PC-9 (cell line): ENCODE results near the gene NF1. TPM values are rescaled to one million over a fixed set of nuclear protein-coding genes. Genes with fewer than 3 reads are reported as not detected.
A peak's percentile ranks its signal among the peaks of the same experiment; 100 is the strongest.

Source experiments
- BruUV-seq: library from RNA; stranded (reverse); fragments of 400-500 nt; replicated peaks from 2 replicates; lab custom pipeline; 2021; lab: Mats Ljungman, UMichigan
- CTCF ChIA-PET: fragments of 300-600 bp; sonication (Branson Sonifier 250); formaldehyde crosslinking; loops from one replicate; lab custom pipeline; 2022; ENCODE audit warnings: antibody characterized with exemption; lab: Charles Lee
- POLR2A ChIA-PET: fragments of 300-600 bp; sonication (Branson Sonifier 250); formaldehyde crosslinking; loops from one replicate; lab custom pipeline; 2022; ENCODE audit warnings: antibody characterized with exemption; ENCODE audit not compliant: unreplicated experiment; lab: Charles Lee
- DNase-seq, 2 experiments: peaks; one replicate each; pipeline versions ENCODE4 v3.0.0 to v3.0.0-alpha.2; 2015 to 2022; ENCODE audit warnings: mixed read lengths in 1 of 2
- H2AFZ ChIP-seq: fragments of 200-600 bp; sonication (generic); 2 replicates; pipeline ENCODE4 v1.8.1; 2017; ENCODE audit warnings: antibody characterized with exemption
- H3F3A ChIP-seq: fragments of 200-600 bp; sonication (generic); 2 replicates; pipeline ENCODE4 v1.8.1; 2017; ENCODE audit warnings: antibody characterized with exemption, mild to moderate bottlenecking, low read depth; ENCODE audit not compliant: insufficient read depth
- H3K27ac ChIP-seq: fragments of 200-600 bp; sonication (generic); 2 replicates; pipeline ENCODE4 v1.6.1; 2016; ENCODE audit warnings: mixed run types
- H3K27me3 ChIP-seq: fragments of 200-600 bp; sonication (generic); 2 replicates; pipeline ENCODE4 v1.6.1; 2016; ENCODE audit warnings: low read depth, mixed run types; ENCODE audit not compliant: insufficient read depth
- H3K36me3 ChIP-seq: fragments of 200-600 bp; sonication (generic); 2 replicates; pipeline ENCODE4 v1.6.1; 2016; ENCODE audit warnings: low read depth, mixed run types
- H3K4me1 ChIP-seq: fragments of 200-600 bp; sonication (generic); replicated peaks from 2 replicates; pipeline ENCODE4 v1.6.1; 2016; ENCODE audit warnings: mixed run types; ENCODE audit not compliant: insufficient read depth
- H3K4me2 ChIP-seq: fragments of 200-600 bp; sonication (generic); 2 replicates; pipeline ENCODE4 v1.6.1; 2017; ENCODE audit warnings: mixed run types
- H3K4me3 ChIP-seq: fragments of 200-600 bp; sonication (generic); 2 replicates; pipeline ENCODE4 v1.6.1; 2016; ENCODE audit warnings: mixed run types
- H3K79me2 ChIP-seq: fragments of 200-600 bp; sonication (generic); 2 replicates; pipeline ENCODE4 v1.6.1; 2017; ENCODE audit warnings: low read depth, mixed run types
- H3K9me2 ChIP-seq: fragments of 200-600 bp; sonication (generic); 2 replicates; pipeline ENCODE4 v1.8.1; 2017; ENCODE audit warnings: mild to moderate bottlenecking; ENCODE audit not compliant: insufficient read depth
- H3K9me3 ChIP-seq: fragments of 200-600 bp; sonication (generic); 2 replicates; pipeline ENCODE4 v1.8.1; 2016; ENCODE audit warnings: low read depth; ENCODE audit not compliant: insufficient read depth
- H4K20me1 ChIP-seq: fragments of 200-600 bp; sonication (generic); 2 replicates; pipeline ENCODE4 v1.8.1; 2017; ENCODE audit not compliant: insufficient read depth
- CTCF ChIP-seq: fragments of 200-600 bp; sonication (generic); conservative IDR thresholded peaks from 2 replicates; pipeline ENCODE4 v1.6.1; 2017; ENCODE audit warnings: mixed run types, antibody characterized with exemption, mild to moderate bottlenecking, moderate library complexity
- EZH2 ChIP-seq: fragments of 200-600 bp; sonication (generic); IDR thresholded peaks from 2 replicates; pipeline ENCODE4 v1.8.0; 2017; ENCODE audit warnings: antibody characterized with exemption, low read depth
- intact Hi-C: fragments of 100-400 bp; cut with micrococcal nuclease; formaldehyde crosslinking; loops from one replicate; pipeline ENCODE4 v1.10.0; 2022; ENCODE audit not compliant: unreplicated experiment
- total RNA-seq: library from RNA; stranded (reverse); gene quantifications from 2 replicates; pipeline ENCODE4 v1.2.3, GENCODE V29; 2021

The NF1 gene
- total RNA-seq, 1 experiment from 2014 or later = 61.0 TPM

- POLR2A ChIA-PET = no interaction called here
- no peaks in the 10 kb centered on the region for H3K9me2 ChIP-seq
- no peak overlapping the region for H2AFZ ChIP-seq
- no peaks in the 10 kb centered on the region for H3K9me3 ChIP-seq
- H3K27me3 ChIP-seq = no peaks in the 10 kb centered on the region
- H3K27ac ChIP-seq = no peak overlapping the region
- no peak overlapping the region for H3K4me3 ChIP-seq
- no peaks in the 10 kb centered on the region for H4K20me1 ChIP-seq
- intact Hi-C loops = no loop called here
- CTCF ChIA-PET = no interaction called here
- H3K4me2 ChIP-seq = no peak overlapping the region
- peaks cover 5% of the 10 kb centered on the region for H3K36me3 ChIP-seq
- peaks cover 5% of the 10 kb centered on the region for H3F3A ChIP-seq
- peak in 1 of 2 experiments; percentile 42 for DNase-seq
- no peaks in the 10 kb centered on the region for H3K4me1 ChIP-seq
- TF ChIP-seq CTCF = no peak
- no peak for TF ChIP-seq EZH2
- no peaks in the 10 kb centered on the region for H3K79me2 ChIP-seq
- no TSS peak for BruUV-seq
These were observed 129.6 kb downstream of the NF1 start for GRCh38 chr17:31224366-31224765.

- H3K4me3 ChIP-seq = no peak overlapping the region
- H3K4me2 ChIP-seq = no peak overlapping the region
- no peaks in the 10 kb centered on the region for H3K9me2 ChIP-seq
- H4K20me1 ChIP-seq = no peaks in the 10 kb centered on the region; the same call in 1 of the 2 replicates
- no peak overlapping the region for H3K27ac ChIP-seq
- peaks cover 14% of the 10 kb centered on the region for H3K36me3 ChIP-seq
- DNase-seq = no peak
- TF ChIP-seq CTCF (no peak), EZH2 (no peak)
- H3K27me3 ChIP-seq = no peaks in the 10 kb centered on the region
- no peaks in the 10 kb centered on the region for H3K79me2 ChIP-seq
- no peaks in the 10 kb centered on the region for H3K4me1 ChIP-seq
- H2AFZ ChIP-seq = no peak overlapping the region
- no TSS peak for BruUV-seq
- no peaks in the 10 kb centered on the region; the same call in 1 of the 2 replicates for H3F3A ChIP-seq
- CTCF ChIA-PET = no interaction called here
- intact Hi-C loops = no loop called here
- no peaks in the 10 kb centered on the region for H3K9me3 ChIP-seq
- POLR2A ChIA-PET = no interaction called here
These were observed 131.1 kb downstream of the NF1 start for GRCh38 chr17:31225831-31226230.

- H3K36me3 ChIP-seq = peaks cover 14% of the 10 kb centered on the region
These were observed 131.6 kb downstream of the NF1 start for GRCh38 chr17:31226373-31226772.

More at GRCh38 chr17:31226373-31226772, 131.6 kb downstream of the NF1 start:
- H4K20me1 ChIP-seq = no peaks in the 10 kb centered on the region; the same call in 1 of the 2 replicates
- no peaks in the 10 kb centered on the region for H3K9me2 ChIP-seq
- no peak overlapping the region for H3K4me3 ChIP-seq
- H3K27ac ChIP-seq = no peak overlapping the region
- no peak for DNase-seq
- POLR2A ChIA-PET = no interaction called here
- no peaks in the 10 kb centered on the region for H3K27me3 ChIP-seq
- no peaks in the 10 kb centered on the region for H3K9me3 ChIP-seq
- no peak overlapping the region for H2AFZ ChIP-seq
- no peaks in the 10 kb centered on the region for H3K4me1 ChIP-seq
- no peaks in the 10 kb centered on the region for H3K79me2 ChIP-seq
- no peaks in the 10 kb centered on the region; the same call in 1 of the 2 replicates for H3F3A ChIP-seq
- BruUV-seq = no TSS peak
- intact Hi-C loops = no loop called here
- no peak overlapping the region for H3K4me2 ChIP-seq
- TF ChIP-seq EZH2 (no peak), CTCF (no peak)
- CTCF ChIA-PET = no interaction called here
